Ascending aorta (tissue), 2 donors: ENCODE results near the gene SPPL2A. TPM values are rescaled to one million over a fixed set of nuclear protein-coding genes. Genes with fewer than 3 reads are reported as not detected.

Experiments used
- DNase-seq, 2 donors: peaks; one replicate each; pipeline ENCODE4 v3.0.0-alpha.2; 2019; ENCODE audit warnings: low spot score in 2 of 2
- H3K27ac ChIP-seq, 2 donors: fragments of 200-600 bp; sonication (generic); one replicate each; pipeline ENCODE4 v1.5.1; 2016 to 2017; ENCODE audit warnings: mild to moderate bottlenecking in 1 of 2
- H3K27me3 ChIP-seq: fragments of 200-600 bp; sonication (generic); one replicate; pipeline ENCODE4 v1.5.1; 2017
- H3K36me3 ChIP-seq, 2 donors: fragments of 200-600 bp; sonication (generic); one replicate each; pipeline ENCODE4 v1.5.1; 2016
- H3K4me1 ChIP-seq, 2 donors: fragments of 200-600 bp; sonication (generic); one replicate each; pipeline ENCODE4 v1.5.1; 2016 to 2017; ENCODE audit warnings: mild to moderate bottlenecking in 1 of 2
- H3K4me3 ChIP-seq, 2 donors: fragments of 200-600 bp; sonication (generic); one replicate each; pipeline ENCODE4 v1.5.1; 2016 to 2017; ENCODE audit warnings: mild to moderate bottlenecking in 1 of 2
- H3K9me3 ChIP-seq, 2 donors: fragments of 200-600 bp; sonication (generic); one replicate each; pipeline ENCODE4 v1.5.1; 2016
- CTCF ChIP-seq, 3 experiments: fragments of 200-600 bp in 2 of 3; fragments of 450-650 bp in 1 of 3; sonication (generic) in 2 of 3; IDR thresholded peaks; one replicate each; pipeline ENCODE4 v1.5.1; 2016 to 2019; ENCODE audit warnings: antibody characterized with exemption in 3 of 3, mild to moderate bottlenecking in 1 of 3, moderate library complexity in 1 of 3
- intact Hi-C: fragments of 100-400 bp; cut with DNase I; formaldehyde crosslinking; loops from one replicate; pipeline ENCODE4 v1.15.1; 2023
- total RNA-seq: library from RNA; depleted of rRNA; stranded (reverse); fragments of >200 nt; gene quantifications from one replicate; pipeline ENCODE4 v1.1.0, GENCODE V29; 2016

Gene SPPL2A
- total RNA-seq, 1 donor from 2014 or later, result 785 TPM

- no peaks in the 10 kb centered on the region for H3K36me3 ChIP-seq
- H3K4me3 ChIP-seq, result peak overlapping the region in 1 of 2 donors; percentile 10
- H3K9me3 ChIP-seq, result no peaks in the 10 kb centered on the region
- H3K27me3 ChIP-seq, result no peaks in the 10 kb centered on the region
- no peak for TF ChIP-seq CTCF (IDR thresholded peaks at IDR 0.05)
- peaks cover 0 to 17% of the 10 kb centered on the region in 2 donors for H3K4me1 ChIP-seq
- peak in 1 of 2 donors; percentile 79 for DNase-seq
- peak overlapping the region; percentile 64 to 65 for H3K27ac ChIP-seq
- intact Hi-C loops, result loop anchor here (5.0 to 10.0 kb wide), 3 partner anchors 115 to 413 kb away; partner anchors contain the start of genes GABPB1 and TNFAIP8L3
These were observed 1.9 kb upstream of the SPPL2A start for GRCh38 chr15:50767332-50767861.

GRCh38 chr15:50764461-50765194 is 878 bp downstream of the SPPL2A start:
- peaks cover 0 to 17% of the 10 kb centered on the region in 2 donors for H3K4me1 ChIP-seq
- H3K4me3 ChIP-seq, result peak overlapping the region; percentile 93 to 96
- no peaks in the 10 kb centered on the region for H3K27me3 ChIP-seq
- H3K27ac ChIP-seq, result peak overlapping the region; percentile 99 to 100
- intact Hi-C loops, result loop anchor here (1.0 to 10.0 kb wide), 4 partner anchors 78 to 410 kb away; partner anchors contain the start of genes GABPB1, TNFAIP8L3 and TRPM7
- no peak for DNase-seq
- TF ChIP-seq CTCF (IDR thresholded peaks at IDR 0.05), result no peak
- H3K9me3 ChIP-seq, result no peaks in the 10 kb centered on the region
- H3K36me3 ChIP-seq, result no peaks in the 10 kb centered on the region

- intact Hi-C loops, result no loop called here
- Histone ChIP-seq H3K36me3 (no peaks in the 10 kb centered on the region), H3K4me3 (no peak overlapping the region), H3K4me1 (peaks cover 0 to 9% of the 10 kb centered on the region in 2 donors), H3K27ac (no peak overlapping the region), H3K9me3 (no peaks in the 10 kb centered on the region), H3K27me3 (no peaks in the 10 kb centered on the region)
- DNase-seq, result no peak
- TF ChIP-seq CTCF (IDR thresholded peaks at IDR 0.05), result no peak
These were observed 6.7 kb downstream of the SPPL2A start for GRCh38 chr15:50758712-50759205.

GRCh38 chr15:50753463-50753862 is 12.0 kb downstream of the SPPL2A start:
- Histone ChIP-seq H3K27me3 (no peaks in the 10 kb centered on the region), H3K4me1 (peaks cover 0 to 18% of the 10 kb centered on the region in 2 donors), H3K9me3 (no peaks in the 10 kb centered on the region), H3K4me3 (no peak overlapping the region), H3K27ac (no peak overlapping the region), H3K36me3 (peaks cover 3% of the 10 kb centered on the region in 2 donors)
- intact Hi-C loops, result no loop called here
- no peak for DNase-seq
- TF ChIP-seq CTCF (IDR thresholded peaks at IDR 0.05), result no peak

- Histone ChIP-seq H3K27ac (no peak overlapping the region), H3K27me3 (no peaks in the 10 kb centered on the region), H3K4me3 (no peak overlapping the region), H3K36me3 (peaks cover 16% of the 10 kb centered on the region in 2 donors), H3K4me1 (peaks cover 0 to 18% of the 10 kb centered on the region in 2 donors), H3K9me3 (no peaks in the 10 kb centered on the region)
- DNase-seq, result no peak
- TF ChIP-seq CTCF (IDR thresholded peaks at IDR 0.05), result no peak
- intact Hi-C loops, result no loop called here
These were observed 14.1 kb downstream of the SPPL2A start for GRCh38 chr15:50751394-50751793.
